DMS114 treated with DMSO at 0.1 percent for 48 hours (cell line): Measurements from ENCODE around the gene AKIRIN2.
"Not testable (repeated sequence)": the region's sequence is repeated elsewhere in the genome, so short reads cannot be mapped to it uniquely, and the experiment has no call there.

Experiments
- DNase-seq: peaks from one replicate; lab custom pipeline; 2025; ENCODE audit not compliant: unreplicated experiment; lab: John Stamatoyannopoulos, UW

AKIRIN2 gene

GRCh38 chr6:87690441-87690840, 11.6 kb downstream of the AKIRIN2 start:
- DNase-seq: no peak

- not testable (repeated sequence) for DNase-seq
Observed at GRCh38 chr6:87687893-87688292, 14.1 kb downstream of the AKIRIN2 start.

GRCh38 chr6:87687296-87687695, 14.7 kb downstream of the AKIRIN2 start:
- no peak for DNase-seq

DNA sequence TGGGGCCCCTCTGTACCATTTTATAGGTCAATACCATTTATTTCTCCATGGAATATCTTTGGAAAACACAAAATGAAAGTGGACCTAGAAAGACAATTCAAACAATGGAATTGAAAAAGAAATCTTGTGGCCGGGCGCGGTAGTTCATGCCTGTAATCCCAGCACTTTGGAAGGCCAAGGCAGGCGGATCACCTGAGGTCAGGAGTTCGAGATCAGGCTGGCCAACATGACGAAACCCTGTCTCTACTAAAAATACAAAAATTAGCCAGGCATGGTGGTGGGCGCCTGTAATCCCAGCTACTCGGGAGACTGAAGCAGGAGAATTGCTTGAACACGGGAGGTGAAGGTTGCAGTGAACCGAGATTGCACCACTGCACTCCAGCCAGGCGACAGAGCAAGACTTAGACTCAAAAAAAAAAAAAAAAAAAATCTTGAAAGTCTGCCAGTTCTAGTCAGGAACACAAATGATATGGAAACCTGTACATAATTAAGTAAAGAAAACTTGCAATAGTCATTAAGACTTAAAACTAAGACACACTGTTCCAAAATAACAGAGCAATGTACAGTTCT, 15.3 kb downstream of the AKIRIN2 start:
- not testable (repeated sequence) for DNase-seq

DNA sequence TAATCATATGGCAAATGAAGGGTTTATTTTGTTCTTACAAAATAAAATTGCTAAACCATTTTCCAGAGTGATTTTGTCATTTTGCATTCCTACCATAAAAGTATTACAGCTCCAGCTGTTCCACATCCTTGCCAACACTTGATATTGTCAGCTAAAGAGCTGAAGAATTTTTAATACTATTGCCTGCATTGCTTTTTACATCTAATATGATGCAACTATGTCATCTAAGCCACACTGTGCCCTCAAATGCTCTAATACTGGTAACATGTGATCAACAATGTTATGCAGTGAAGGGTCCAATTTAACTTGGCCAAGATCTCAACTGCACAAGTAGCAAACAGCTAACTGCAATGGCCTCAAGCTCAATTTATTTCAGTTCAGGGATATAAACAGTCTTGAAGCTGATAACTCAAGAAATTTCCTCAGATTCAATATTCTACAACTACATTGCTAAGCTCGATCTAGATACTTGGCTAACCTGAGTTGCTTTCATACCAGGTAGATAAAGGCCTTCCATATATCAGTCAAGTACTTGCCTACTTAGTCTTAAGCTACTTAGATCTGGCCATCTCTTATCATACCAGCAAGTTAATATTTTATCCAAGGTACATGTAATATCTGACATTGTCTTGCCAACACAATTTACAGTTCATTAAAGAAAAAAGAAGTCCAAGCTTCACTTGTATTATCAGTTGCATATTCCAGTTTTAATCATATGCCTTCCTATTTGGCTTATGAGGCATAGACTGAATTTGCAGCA, 17.0 kb downstream of the AKIRIN2 start:
- DNase-seq: no peak

DNA sequence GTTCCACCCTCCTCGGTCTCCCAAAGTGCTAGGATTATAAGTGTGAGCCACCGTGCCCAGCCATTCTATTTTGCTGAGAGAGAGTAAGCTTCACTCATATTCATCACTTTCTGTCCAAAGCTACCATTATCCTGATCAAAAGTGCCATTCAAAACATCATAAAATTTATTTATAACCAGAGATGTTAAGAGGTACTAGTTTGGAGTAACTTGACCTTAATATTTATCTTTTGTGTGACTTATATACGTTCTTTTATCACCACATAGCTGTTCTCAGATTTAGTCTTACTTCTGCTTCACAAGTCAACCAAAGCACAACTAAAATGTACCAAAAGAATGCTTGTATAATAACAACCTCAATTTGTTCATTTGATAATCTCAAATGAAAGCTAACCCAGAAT, 18.1 kb downstream of the AKIRIN2 start:
- no peak for DNase-seq

- no peak for DNase-seq
Observed at GRCh38 chr6:87682310-87682709, 19.7 kb downstream of the AKIRIN2 start.

DNA sequence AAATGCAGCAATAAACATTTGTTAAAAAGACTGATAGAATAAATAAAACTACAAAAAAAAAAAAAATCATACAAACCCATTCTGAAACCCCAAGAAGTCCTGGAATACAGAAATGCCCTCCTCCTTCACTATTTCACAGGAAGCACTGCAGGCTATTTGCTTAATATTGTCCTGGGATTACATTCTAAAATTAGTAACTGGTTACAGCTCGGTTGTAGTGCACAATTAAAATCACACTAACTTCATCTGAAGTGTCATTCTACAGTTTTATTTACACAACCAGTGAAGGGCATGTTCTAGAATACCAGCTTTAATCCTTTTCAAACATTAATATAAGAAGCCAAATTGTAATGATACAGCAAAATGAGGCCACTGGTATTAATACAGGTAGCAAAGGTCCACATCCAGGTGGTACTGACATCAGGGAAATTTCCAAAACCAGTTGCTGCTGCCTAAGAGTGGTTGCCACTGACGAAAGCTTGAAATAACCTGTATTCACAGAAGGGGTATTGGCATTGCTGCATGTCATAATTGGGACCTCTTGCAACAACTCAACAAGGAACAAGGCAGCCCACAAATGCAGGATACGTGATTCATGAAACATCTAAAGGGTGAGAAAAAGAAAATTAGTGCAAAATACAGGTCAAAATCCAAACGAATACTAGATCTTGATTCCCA, 26.9 kb downstream of the AKIRIN2 start:
- no peak for DNase-seq

- no peak for DNase-seq
Observed at GRCh38 chr6:87674290-87674689, 27.7 kb downstream of the AKIRIN2 start.

DNA sequence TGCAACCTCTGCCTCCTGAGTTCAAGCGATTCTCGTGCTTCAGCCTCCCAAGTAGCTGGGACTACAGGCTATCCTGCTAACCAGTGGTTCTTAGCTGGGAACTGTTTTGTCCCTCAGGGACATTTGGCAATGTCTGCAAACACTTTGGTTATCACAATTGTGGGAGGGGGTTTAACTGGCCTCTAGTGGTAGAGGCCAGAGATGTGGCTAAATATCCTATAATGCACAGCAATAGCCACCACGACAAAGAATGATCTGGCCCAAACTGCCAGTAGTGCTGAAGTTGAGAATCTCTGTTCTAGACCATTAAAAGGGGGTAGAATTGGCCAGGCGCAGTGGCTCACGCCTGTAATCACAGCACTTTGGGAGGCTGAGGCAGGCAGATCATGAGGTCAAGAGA, 28.8 kb downstream of the AKIRIN2 start:
- no peak for DNase-seq

- no peak for DNase-seq
Observed at GRCh38 chr6:87672641-87673040, 29.4 kb downstream of the AKIRIN2 start.

- no peak for DNase-seq
Observed at GRCh38 chr6:87671555-87672029, 30.4 kb downstream of the AKIRIN2 start.

- DNase-seq: no peak
Observed at GRCh38 chr6:87670707-87671106, 31.3 kb downstream of the AKIRIN2 start.

DNA sequence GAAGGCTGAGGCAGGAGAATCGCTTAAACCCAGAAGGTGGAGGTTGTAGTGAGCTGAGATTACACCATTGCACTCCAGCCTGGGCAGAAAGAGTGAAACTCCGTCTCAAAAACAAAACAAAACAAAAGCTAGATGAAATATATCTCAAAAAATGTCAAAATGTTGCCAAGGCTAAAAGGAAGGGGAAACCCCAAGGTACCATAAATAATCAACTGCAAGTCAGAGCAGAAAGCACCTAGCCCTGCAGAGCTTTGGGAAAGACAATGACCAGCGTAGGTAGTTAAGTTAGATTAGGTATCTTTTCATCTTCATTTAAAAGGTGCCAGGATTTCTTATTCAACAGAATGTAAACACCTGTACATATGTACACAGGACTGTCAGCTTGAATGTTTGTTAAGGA, 33.0 kb downstream of the AKIRIN2 start:
- DNase-seq: no peak

DNA sequence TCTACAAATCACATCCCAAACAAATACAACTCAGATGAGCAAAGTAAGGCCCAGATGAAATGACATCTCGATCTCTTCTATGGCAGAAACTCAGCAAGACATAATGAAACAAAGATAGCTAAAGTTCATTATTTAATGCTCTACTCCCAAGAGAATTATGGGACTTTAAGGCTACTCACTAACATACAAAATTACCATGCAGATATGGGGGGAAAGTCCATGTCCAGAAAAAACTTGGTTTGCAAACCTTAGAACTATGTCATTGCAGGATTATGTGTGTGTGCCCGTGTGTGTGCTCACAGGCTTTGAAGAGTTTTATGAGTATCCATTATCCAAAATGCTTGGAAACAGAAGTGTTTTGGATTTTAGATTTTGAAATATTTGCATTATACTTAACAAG, 34.0 kb downstream of the AKIRIN2 start:
- no peak for DNase-seq

- no peak for DNase-seq
Observed at GRCh38 chr6:87667032-87667431, 35.0 kb downstream of the AKIRIN2 start.

- no peak for DNase-seq
Observed at GRCh38 chr6:87664921-87665485, 37.0 kb downstream of the AKIRIN2 start.

DNA sequence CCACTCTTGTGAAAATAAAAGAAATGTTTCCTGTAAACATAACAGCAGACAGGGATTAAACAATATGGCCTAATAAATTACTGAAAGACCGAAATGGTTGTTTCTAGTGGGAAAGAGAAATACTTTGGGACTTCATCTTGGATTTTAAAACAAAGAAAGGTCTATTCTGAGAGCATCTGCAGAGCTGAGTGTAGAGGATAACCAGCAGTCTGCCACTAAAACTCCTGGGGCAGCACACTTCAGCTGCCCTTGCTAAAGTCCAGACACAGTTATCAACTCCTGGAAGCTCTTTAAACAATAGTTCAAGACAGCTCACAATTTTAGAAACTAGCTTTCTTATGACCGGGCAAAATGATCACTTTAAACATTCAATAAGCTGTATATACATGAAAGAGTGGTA, 38.6 kb downstream of the AKIRIN2 start:
- no peak for DNase-seq

- no peak for DNase-seq
Observed at GRCh38 chr6:87661503-87661902, 40.5 kb downstream of the AKIRIN2 start.

- no peak for DNase-seq
Observed at GRCh38 chr6:87661016-87661415, 41.0 kb downstream of the AKIRIN2 start.

DNA sequence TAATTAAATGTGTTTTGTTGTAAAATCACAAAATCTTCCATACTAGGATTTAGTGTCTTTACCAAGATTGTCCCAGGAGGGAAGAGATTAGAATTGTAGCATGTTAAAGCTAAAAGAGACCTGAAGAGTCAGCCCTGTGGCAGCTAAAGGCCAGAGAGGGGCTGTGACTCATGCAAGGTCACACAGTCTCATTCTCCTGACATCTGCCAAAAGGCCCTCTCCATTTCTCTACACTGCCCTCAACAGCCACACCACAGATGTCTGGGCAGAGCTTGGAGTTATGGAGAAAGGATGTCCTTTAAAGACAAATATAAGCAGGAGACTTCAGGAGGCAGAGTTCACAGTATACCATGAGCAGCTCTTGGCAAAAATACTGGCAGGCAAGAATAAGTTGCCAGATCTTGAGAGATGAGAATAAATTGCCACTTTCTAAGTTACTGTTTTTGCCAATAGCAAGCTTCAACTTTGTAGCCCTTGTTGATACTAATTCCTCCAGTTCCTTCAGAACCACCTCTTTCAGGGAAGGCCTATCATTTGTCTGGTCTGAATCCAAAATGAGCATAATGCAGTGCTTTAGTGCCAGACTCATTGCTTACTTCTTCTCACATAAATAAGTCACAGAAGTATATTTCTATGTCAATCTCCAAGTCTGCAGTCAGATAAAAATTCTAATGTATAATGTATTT, 41.7 kb downstream of the AKIRIN2 start:
- DNase-seq: no peak
